ENCODE data around the gene PROK1.

PROK1 gene

DNA sequence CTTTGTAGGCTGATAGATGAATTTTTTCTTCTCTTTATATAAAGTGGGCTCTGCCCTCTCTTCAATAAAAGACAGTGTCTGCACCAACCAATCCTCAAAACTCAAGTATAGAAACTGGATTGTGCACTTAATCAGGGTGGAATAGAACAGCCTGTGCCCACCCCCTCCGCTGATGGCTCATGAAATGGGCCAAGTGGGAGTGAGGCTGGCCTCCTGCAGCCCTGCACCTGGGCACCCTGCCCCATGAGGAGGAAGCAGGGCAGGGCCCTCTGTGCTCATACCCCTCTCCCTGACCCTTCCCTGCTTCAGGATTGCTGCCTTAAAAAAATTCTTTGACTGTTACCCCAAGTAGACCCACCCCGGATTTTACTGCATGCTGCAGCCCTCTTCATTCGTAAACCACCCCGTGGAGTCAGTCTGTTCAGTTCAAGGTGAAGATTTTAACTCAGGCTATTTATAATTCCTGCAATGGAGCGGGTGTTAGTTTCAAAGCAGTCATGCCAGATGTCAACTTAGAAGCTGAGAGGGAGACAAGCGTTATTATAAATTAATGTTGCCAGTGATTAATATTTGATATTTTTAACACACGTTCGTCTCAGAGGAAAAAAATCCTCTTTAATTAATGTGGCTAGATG lies 15.8 kb downstream of the PROK1 start:
- FAIRE-seq, result no peak

DNA sequence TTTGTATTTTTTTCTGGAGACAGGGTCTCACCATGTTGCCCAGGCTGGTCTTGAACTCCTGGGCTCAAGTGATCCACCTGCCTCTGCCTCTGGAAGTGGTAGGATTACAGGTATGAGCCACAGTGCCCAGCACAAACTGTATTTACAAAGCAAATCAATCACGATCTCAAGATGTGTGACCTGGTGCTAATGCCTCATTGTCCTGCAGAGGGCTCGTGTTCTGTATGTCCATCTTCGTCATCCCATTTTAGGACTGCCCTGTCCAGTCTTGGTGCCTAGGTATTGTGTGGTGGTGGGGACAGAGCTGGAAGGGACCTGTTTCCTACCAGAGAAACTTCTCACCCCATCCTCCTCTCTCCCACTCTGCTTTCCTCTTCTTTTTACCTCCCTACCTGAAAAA lies 20.2 kb downstream of the PROK1 start:
- FAIRE-seq, result no peak

DNA sequence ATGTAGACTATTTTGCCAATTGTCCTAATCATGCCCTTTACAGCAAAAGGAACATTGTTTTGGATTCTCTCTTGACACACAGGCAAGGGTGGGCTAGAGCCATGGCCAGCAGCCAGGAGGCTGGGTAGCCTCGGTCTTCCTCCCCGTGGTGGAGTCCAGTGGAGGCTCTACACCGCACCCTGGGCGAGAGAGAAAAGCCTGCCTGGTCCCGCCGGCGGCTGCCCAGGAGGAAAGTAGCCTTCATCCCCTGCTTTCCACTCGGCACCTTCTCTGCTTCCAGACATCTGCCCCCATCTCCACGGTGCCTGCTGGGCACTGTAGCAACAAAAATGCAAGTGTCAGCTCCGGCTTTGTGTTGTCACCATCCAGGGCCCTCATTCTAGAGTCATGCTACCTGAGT lies 21.6 kb downstream of the PROK1 start:
- no peak for FAIRE-seq

DNA sequence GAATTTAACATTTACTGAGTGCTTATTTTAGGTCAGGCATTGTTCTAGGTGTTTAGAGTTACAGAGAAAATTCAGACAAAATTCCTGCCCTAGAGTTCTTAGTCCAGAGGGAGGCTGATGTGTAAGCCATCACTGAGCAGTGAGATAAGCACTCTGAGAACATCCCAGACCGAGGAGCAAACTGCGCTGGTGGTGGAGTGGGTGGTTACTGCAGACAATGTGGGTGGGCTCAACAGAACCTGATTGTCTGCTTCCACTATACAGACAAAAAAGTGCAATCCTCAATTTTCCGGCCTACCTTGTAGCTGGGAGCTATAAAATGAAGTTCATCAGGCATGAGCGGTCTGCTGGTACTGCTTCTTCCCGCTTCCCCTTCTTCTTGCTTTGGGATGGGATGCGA lies 23.5 kb downstream of the PROK1 start:
- no peak for FAIRE-seq

DNA sequence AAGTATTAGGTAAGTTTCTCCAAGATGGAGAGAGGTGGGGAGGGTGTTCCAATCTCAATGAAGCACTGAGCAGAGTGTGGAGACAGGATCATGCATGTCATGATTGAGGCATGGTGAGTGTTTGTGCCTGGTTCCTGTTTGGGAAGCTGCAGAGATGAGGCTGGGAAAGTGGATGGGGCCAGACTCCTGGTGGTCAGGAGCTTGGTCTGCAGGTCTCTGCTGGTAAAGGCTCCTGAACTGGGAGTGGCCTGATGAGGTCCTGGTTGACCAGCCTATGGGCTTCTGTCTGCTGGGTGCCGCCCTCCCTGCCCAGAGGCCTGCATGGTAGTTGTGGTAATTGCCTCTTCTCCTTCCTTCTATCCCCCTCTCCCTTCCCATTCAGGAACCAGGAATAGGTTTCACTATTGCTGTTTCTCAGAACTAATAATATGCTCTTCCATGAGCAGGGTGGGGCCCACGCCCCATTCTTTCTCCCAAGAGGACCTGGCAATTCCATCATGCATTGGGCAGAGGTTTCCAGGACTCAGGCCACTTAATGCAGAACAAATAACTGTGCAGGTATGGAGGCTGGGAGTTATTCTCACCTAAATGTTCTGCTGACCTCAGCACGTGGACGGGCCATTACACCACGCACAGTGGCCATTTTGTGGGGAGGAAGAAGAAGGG lies 24.5 kb downstream of the PROK1 start:
- no peak for FAIRE-seq

DNA sequence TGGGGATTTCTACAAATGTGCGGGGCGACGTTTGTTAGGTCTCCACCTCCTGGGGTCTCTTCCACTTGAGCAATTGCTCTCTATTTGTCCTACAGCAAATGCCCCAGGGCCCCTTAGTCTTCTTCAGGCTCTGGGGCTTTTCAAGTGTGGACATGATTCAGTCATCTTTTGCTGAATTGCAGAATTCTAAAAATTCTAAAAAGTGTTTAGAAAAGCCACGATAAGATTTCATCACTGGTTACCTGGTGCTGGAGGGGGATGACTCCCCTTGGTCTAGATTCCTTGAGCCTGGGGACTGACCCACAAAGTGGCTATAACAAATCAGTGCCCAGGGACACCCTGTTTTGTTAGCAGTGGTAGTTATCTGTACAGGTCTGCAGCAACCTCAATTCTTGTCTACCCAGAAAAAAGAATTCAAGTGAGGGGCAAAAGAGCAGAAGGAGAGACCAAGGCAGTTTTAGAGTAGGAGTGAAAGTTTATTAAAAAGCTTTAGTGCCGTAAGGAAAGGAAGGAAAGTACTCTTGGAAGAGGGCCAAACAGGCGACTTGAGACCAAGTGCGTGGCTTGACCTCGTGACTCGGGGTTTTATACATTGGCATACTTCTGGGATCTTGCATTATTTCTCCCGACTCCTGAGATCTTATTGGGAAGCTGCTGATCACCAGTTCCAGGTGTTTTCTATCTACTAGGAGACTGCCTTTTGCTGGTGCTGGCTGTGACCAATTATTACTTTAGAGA lies 25.2 kb downstream of the PROK1 start:
- FAIRE-seq, result no peak

DNA sequence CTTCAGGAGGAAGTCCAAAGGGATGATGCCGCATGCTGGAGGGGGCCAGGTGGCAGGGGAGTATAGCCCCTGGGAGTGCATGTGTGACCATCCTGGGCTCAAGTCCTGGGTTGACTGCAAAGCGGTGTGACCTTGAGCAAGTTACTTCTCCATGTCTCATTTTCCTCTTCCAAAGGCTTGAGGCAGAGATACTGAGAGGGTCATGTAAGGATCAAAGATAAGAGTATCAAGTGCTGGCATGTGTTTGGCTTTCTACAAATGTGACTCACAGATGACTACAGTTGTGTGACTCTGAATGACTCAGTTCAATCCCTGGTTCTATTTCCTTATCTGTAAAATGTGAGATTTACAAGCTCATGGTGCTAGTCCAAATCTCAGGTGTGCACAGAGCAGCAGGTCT lies 26.1 kb downstream of the PROK1 start:
- no peak for FAIRE-seq

DNA sequence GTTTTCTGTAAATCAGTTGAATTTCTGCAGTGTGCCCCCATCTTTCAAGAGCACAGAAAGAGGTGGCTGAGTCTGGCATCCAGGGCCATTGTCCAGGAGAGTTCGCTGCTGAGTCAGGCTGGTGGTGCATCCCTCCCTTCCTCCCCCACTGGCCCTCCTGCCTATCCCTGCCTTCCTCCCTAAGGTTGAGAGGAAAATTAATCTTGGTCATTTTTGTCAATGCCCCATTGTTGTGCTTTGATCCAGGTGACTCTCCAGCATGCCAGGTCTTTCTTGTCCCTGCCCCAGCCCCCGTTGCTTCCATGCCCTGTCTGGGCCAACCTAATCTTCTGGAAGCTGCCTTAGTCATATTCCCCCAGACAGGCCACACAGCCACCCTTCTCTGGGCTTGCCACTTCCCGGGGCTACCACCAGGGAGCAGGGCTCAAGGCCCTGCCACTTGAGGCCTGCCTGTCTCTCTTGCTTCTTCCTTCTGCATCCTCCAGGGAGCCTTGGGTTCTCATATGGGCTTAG lies 26.6 kb downstream of the PROK1 start:
- no peak for FAIRE-seq

DNA sequence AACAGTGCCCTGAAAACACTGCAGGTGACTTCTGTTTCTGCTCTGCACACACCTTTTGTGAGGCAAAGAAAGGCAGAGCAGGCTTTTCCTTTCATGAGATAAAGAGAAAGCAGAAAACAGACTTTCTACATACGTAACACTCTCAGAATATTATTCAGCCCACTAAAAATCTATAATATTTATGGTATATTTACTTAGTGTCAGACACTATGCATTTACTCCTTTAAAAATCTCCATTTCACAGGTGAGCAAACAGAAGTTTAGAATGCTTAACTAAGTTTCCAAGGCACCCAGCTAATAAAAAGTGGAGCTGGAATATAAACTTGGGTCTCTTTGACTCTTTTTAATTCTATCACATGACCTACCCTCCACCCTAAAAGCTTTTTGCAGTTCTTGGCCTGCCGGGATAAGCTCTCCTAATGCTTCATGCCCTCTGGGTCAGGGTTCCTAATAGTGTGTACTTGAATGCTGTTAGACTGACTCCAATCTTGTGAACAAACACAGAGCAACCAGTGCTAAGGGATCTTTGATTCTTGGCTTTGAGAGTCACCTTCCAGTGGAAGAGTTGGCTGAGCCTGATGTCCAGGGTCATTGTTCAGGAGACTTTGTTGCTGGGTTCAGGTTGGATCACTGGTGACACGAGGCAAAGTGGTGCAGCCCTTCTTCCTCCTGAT lies 27.2 kb downstream of the PROK1 start:
- FAIRE-seq, result no peak

DNA sequence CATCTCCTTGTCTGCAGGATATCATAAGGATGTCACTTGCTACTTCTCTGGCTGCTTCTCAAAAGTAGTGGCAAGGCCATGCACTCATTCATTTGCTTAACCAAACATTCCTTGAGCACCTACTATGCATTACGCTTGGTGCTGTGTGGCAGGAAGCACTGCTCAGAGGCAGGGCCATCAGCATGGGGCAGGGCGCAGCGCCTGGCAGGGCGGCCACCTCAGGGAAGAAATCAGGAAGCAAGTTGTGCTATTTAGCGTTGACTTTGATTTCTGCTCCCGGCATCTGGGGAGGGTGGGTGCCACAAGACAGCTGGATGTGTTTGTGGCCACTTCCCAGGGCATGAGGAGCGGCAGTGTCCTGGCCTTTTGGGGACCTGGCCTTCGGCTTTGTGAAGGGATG lies 27.9 kb downstream of the PROK1 start:
- no peak for FAIRE-seq

DNA sequence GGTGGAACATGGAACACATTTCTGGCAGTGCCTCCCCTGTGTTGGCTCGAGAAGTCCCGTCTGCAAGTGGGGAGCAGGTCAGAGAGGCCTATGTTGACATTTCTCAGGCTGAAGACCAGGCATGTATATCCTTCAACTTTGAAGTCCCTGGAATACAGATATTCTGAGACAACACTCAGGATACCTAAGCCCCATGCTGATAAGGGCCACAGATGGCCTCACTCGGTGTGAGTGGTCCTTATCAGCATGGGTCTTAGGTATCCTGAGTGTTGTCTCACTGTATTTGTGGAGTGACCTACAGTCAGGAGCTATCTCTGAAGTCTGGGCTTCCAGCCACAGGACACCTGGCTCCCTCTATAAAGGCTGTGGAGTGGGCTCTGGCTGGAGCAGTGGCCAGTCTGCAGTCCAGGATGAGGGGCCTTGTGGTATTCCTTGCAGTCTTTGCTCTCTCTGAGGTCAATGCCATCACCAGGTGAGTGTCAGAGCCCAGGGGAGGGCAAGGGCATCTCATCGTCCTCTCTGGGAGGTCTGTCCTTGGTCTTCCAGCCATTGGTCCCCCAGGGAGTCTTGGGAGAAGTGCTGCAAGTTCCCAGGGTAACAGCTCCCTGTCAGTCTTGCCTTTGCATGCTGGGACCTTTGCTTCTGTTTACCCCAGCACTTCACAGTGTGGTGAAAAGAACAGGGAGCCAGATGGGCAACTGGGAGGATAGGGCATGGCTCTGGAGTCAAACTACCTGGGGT lies 29.6 kb downstream of the PROK1 start:
- FAIRE-seq, result no peak

DNA sequence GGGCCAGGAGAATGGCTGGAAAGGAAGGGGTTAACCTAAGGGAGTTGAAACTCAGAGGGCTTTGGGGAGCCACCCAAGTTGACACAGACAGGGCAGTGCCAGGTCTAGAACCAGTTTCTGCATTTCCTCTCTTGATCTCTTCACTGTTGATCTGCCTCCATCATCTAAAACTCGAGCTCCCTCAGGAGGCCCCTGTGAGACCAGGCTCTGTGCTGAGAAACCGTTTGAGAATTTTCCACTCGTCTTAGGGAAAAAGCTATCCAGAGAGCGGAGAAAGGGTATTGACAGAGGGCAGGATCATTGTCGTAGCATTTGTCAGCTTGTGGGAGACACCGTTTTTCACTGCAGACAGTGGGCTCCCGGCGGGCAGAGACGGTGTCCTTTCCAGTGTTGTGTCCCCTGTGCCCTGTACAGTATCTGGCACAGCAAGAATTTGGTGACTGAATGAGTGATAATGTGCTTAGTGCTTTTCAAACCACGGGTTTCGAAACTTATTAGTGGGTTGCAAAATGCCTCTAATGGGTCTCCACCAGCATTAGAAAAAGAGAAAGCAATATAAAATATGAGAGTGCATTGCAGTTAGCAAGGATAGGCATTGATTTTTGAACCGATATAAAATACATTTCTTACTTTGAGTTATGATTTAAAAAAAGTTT lies 31.1 kb downstream of the PROK1 start:
- FAIRE-seq, result no peak

DNA sequence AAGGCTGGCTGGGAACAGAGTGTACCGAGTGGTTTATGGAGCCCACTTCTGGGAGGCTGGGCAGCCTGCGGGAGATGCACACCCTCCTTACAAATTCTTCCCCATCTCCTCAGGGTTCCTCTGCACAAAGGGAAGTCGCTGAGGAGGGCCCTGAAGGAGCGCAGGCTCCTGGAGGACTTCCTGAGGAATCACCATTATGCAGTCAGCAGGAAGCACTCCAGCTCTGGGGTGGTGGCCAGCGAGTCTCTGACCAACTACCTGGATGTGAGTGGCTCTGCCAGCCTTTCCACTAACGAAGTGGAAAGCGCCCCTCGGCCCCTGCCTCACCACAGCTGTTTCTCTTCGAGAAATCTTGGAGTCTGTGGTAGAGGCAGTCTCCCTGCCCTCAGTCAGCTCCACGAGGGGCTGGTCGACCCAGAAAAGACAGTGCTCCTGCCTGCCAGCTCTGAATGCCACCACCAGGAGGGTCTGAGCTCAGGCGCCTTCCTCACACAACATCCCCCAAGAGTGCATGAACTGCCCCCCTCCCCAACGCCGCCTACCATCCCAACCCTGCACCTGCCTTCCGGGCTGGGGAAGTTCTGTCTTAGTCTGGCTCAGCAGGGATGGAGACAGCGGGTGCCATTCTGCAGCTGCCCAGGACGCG lies 31.8 kb downstream of the PROK1 start:
- FAIRE-seq, result no peak

DNA sequence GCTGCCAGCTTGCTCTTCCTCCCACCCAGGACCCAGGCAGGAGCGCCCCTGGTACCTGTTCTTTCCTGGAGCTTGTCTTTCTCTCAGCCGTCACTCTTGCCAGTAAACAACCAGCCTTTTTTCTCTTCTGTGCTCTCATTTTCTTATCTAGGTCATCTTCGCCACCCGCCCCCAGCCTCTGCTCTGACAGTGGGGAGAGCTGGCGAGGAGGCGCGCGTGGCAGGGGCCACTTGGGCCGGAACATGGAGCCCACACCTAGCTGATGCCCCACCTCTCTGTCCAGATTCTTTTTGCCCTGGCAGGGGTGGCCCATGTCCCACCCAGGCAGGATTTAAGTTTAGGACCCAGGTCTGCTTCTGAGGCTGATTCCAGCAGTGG lies 32.3 kb downstream of the PROK1 start:
- no peak for FAIRE-seq

DNA sequence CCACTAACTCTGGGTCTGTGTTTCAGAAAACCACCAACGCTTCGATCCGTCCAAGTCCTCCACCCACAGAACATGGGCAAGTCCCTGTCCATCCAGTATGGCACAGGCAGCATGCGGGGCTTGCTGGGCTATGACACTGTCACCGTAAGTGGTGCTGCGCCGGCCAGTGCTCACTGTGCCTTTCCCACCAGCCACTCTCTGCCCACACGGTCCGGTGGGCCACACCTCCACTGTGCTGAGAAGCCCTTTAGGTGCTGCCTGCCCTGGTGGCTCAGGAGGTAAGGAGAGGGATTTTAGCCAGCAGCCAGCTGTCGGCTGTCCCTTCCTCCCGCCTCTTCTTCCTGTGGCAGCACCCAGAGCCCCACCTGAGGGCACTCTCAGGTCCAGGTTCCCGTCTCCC lies 33.9 kb downstream of the PROK1 start:
- FAIRE-seq, result no peak

DNA sequence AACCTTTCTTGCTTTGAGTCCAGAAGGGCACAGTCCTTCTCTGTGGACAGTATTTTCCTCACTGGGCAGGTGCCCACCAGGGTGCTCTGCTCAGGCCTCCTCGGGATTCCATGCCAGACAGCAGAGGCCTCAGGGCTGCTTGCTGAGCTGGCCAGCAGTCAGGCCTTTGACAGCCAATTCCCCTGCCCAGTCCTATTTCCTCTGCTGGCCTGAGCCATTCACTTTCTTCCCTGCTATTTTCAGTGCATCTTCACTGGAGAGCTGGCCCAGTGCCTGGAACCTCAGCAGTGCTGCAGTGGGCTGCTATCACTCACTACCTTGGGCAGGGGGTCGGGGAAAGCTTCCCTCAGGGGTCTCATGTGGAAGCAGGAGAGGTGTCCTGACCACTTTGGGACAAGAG lies 34.8 kb downstream of the PROK1 start:
- no peak for FAIRE-seq

DNA sequence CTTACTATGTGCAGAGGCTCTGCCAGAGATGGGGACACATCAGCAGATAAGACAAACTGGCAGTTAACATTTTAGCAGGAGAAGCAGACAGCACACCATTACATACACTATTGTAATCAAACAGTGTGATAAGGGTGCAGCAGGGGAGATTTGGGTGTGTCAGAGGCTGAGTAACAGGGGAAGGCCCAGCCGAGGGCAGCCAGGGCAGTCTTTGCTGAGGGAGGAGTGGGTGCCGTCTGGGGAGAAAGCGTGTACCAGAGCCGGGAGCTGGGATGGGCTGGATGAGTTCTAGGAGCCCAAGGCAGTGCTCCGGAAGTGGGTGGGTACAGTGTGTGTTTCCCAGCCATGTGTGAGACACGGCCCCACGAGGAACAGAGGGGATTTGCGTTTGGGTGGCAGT lies 36.8 kb downstream of the PROK1 start:
- FAIRE-seq, result no peak

DNA sequence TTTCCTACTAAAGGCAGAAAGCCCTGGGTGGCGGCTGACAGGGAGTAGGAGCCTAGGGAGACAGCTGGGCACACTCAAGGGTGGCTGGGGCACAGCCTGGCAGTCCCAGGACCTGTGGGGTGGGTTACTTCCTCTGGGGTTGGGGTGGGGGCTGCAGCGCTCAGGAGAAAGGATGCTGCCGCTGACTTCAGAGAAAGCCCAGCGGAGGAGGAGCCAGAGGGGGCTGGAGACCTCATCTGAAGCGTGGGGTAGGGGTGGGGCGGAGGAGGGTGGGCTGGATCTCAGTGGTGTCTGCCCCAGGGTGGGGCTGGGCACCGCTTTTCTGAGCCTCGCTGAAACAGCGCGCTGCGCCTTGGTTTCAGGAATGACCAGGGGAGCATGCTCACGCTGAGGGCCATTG lies 37.2 kb downstream of the PROK1 start:
- no peak for FAIRE-seq

DNA sequence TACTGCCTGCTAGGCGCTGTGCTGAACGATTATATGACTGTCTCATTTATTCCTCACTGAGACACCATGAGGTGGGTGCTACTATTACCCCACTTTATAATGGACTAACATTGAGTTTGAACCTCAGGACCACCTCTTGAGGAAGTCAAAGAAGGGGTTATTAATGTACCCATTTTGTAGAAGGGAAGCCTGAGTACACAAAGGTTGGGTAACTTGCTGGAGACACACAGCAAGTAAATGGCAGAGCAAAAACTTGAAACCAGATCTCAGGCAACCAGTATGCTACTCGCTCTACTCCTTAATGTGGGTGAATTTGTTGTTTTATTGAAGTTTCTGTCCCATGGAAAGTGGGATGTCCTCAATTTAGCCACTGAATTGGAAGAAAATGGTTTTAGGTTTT lies 37.9 kb downstream of the PROK1 start:
- no peak for FAIRE-seq

DNA sequence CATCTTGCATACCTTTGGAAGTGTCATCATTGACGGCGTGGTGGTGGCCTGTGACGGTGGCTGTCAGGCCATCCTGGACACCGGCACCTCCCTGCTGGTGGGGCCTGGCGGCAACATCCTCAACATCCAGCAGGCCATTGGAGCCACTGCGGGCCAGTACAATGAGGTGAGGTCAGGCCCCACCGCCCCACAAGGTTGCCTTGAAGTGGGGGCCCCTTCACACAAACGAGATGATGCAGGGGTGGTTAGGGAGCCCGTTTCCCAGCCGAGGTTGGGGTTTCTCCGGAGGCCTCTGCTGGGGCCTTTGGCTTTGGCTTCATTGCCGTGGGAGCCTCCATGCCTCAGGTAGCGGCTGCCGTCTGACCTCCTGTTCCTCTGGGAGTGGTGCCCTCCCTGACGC lies 38.5 kb downstream of the PROK1 start:
- FAIRE-seq, result no peak

DNA sequence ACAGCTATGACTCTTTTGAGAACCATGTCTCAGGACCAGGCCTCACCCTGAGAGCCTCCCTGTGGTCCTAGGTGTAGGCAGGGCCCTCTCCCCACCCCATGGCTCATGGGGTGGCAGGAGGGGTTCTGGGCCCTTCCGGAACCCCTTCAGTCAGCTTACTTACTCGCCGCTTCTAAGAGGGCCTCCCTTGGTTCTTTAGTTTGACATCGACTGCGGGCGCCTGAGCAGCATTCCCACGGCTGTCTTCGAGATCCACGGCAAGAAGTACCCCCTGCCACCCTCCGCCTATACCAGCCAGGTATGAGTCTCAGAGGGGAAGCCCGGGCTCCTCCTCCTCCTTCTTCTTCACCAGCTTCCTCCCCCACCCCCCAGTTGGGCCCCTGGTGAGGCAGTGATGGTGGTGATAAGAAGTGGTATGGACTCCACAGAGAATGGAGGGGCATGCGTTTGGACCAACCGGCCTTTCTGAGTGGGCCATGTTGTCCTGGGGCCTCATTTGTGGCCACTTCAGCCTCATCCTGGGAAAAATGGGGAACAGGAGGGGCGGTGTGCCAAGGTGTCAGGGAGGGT lies 39.1 kb downstream of the PROK1 start:
- FAIRE-seq, result no peak

Data from G401.6 (cell line).